SK-N-SH (cell line): ENCODE results near the gene STRBP. TPM values are rescaled to one million over a fixed set of nuclear protein-coding genes. Genes with fewer than 3 reads are reported as not detected.

Experiments
- CTCF ChIA-PET: fragments of 300-600, 350-600 bp; formaldehyde crosslinking; extraction: SDS; loops from one replicate; lab custom pipeline; 2021; lab: Yijun Ruan, JAX
- POLR2A ChIA-PET: fragments of 350-600 bp; sonication (Branson Sonifier 250); formaldehyde crosslinking; extraction: SDS; loops from one replicate; lab custom pipeline; 2020; ENCODE audit warnings: antibody characterized with exemption, inconsistent platforms; lab: Yijun Ruan, JAX
- DNase-seq: peaks from one replicate; pipeline ENCODE4 v3.0.0; 2012
- H2AFZ ChIP-seq: fragments of 200-600 bp; sonication (generic); 2 replicates; pipeline ENCODE4 v1.8.1; 2016; ENCODE audit warnings: antibody characterized with exemption, mild to moderate bottlenecking, low read depth
- H3F3A ChIP-seq: fragments of 200-600 bp; sonication (generic); replicated peaks from 2 replicates; pipeline ENCODE3; 2016; ENCODE audit warnings: antibody characterized with exemption, mild to moderate bottlenecking; ENCODE audit not compliant: insufficient read depth
- H3K27ac ChIP-seq, 2 experiments: fragments of 200-500 bp in 1 of 2; fragments of 200-600 bp in 1 of 2; sonication (Bioruptor generic) in 1 of 2; sonication (generic), shearing (Covaris generic) in 1 of 2; 2 replicates each; pipeline versions ENCODE4 v1.5.1 to v1.6.1; 2014 to 2016; ENCODE audit warnings: low read depth in 2 of 2, inconsistent platforms in 1 of 2, low read length in 1 of 2, mild to moderate bottlenecking in 1 of 2, mixed read lengths in 1 of 2
- H3K27me3 ChIP-seq: fragments of 200-600 bp; sonication (generic), shearing (Covaris generic); 2 replicates; pipeline ENCODE4 v1.6.1; 2016; ENCODE audit warnings: mixed run types; ENCODE audit not compliant: insufficient read depth
- H3K36me3 ChIP-seq, 2 experiments: fragments of 200-500 bp in 1 of 2; fragments of 200-600 bp in 1 of 2; sonication (Bioruptor generic) in 1 of 2; sonication (generic) in 1 of 2; replicated peaks in 1 of 2; 2 replicates each; pipeline versions ENCODE3 to v1.5.1; 2014 to 2016; ENCODE audit warnings: low read length in 1 of 2, mild to moderate bottlenecking in 1 of 2; ENCODE audit not compliant: insufficient read depth in 2 of 2, control insufficient read depth in 1 of 2
- H3K4me1 ChIP-seq, 2 experiments: fragments of 200-500 bp in 1 of 2; fragments of 200-600 bp in 1 of 2; sonication (Bioruptor generic) in 1 of 2; sonication (generic), shearing (Covaris generic) in 1 of 2; 2 replicates each; pipeline versions ENCODE4 v1.5.1 to v1.6.1; 2014 to 2016; ENCODE audit warnings: low read depth in 1 of 2, low read length in 1 of 2, mixed run types in 1 of 2; ENCODE audit not compliant: insufficient read depth in 2 of 2, control insufficient read depth in 1 of 2
- H3K4me2 ChIP-seq: fragments of 200-600 bp; sonication (generic), shearing (Covaris generic); 2 replicates; pipeline ENCODE4 v1.6.1; 2017; ENCODE audit warnings: mixed run types
- H3K4me3 ChIP-seq, 2 experiments: fragments of 200-500 bp in 1 of 2; fragments of 200-600 bp in 1 of 2; sonication (Bioruptor generic) in 1 of 2; sonication (generic), shearing (Covaris generic) in 1 of 2; 2 replicates each; pipeline versions ENCODE4 v1.5.1 to v1.8.1; 2014 to 2016; ENCODE audit warnings: low read depth in 2 of 2, inconsistent platforms in 1 of 2, low read length in 1 of 2, mild to moderate bottlenecking in 1 of 2, mixed read lengths in 1 of 2, moderate library complexity in 1 of 2
- H3K79me2 ChIP-seq: fragments of 200-600 bp; sonication (generic); 2 replicates; pipeline ENCODE4 v1.8.1; 2017; ENCODE audit warnings: mild to moderate bottlenecking; ENCODE audit not compliant: insufficient read depth
- H3K9ac ChIP-seq: fragments of 200-600 bp; sonication (generic); 2 replicates; pipeline ENCODE4 v1.6.1; 2017; ENCODE audit warnings: mixed run types
- H3K9me2 ChIP-seq: fragments of 200-600 bp; sonication (generic); 2 replicates; pipeline ENCODE4 v1.6.1; 2017; ENCODE audit warnings: mixed run types
- H3K9me3 ChIP-seq: fragments of 200-600 bp; sonication (generic); 2 replicates; pipeline ENCODE4 v1.6.1; 2017; ENCODE audit warnings: mixed run types, mild to moderate bottlenecking, moderate library complexity
- H4K20me1 ChIP-seq: fragments of 200-600 bp; sonication (generic); 2 replicates; pipeline ENCODE4 v1.6.1; 2017; ENCODE audit warnings: mild to moderate bottlenecking, mixed run types; ENCODE audit not compliant: insufficient read depth
- CTCF ChIP-seq: fragments of 200-600 bp; sonication (generic); IDR thresholded peaks from 2 replicates; pipeline ENCODE4 v1.6.1; 2017; ENCODE audit warnings: antibody characterized with exemption, mild to moderate bottlenecking, moderate library complexity
- ELF1 ChIP-seq: IDR thresholded peaks from 2 replicates; pipeline ENCODE4 v1.4.0; 2012
- FOXJ3 ChIP-seq: sonication (generic); formaldehyde crosslinking; IDR thresholded peaks from 2 replicates; pipeline ENCODE4 v1.5.1; 2020; ENCODE audit warnings: mild to moderate bottlenecking, missing genetic modification reagents
- FOXM1 ChIP-seq: IDR thresholded peaks from 2 replicates; pipeline ENCODE4 v1.4.0; 2012; ENCODE audit warnings: low read depth, mild to moderate bottlenecking
- GABPA ChIP-seq: IDR thresholded peaks from 2 replicates; pipeline ENCODE4 v1.4.0; 2012; ENCODE audit warnings: low read depth, mild to moderate bottlenecking
- JUND ChIP-seq: IDR thresholded peaks from 2 replicates; pipeline ENCODE4 v1.4.0; 2012
- MAX ChIP-seq: IDR thresholded peaks from 2 replicates; pipeline ENCODE4 v1.4.0; 2012; ENCODE audit warnings: low read depth
- NFIC ChIP-seq: IDR thresholded peaks from 2 replicates; pipeline ENCODE4 v1.4.0; 2012; ENCODE audit warnings: borderline replicate concordance
- POLR2AphosphoS5 ChIP-seq: IDR thresholded peaks from 2 replicates; pipeline ENCODE4 v1.6.1; 2012; ENCODE audit warnings: low read depth, low read length
- RCOR1 ChIP-seq: fragments of 150-350 bp; IDR thresholded peaks from 2 replicates; pipeline ENCODE4 v1.6.1; 2017; ENCODE audit warnings: antibody characterized with exemption, low read length
- REST ChIP-seq: IDR thresholded peaks from 2 replicates; pipeline ENCODE4 v1.6.1; 2012; ENCODE audit warnings: mild to moderate bottlenecking, low read depth, low read length, moderate library complexity
- SIN3A ChIP-seq: IDR thresholded peaks from 2 replicates; pipeline ENCODE4 v1.6.1; 2012; ENCODE audit warnings: low read depth, mild to moderate bottlenecking, low read length, moderate library complexity, borderline replicate concordance
- TAF1 ChIP-seq: IDR thresholded peaks from 2 replicates; pipeline ENCODE4 v1.6.1; 2012; ENCODE audit warnings: low read depth, mild to moderate bottlenecking, low read length, moderate library complexity, borderline replicate concordance
- USF2 ChIP-seq: fragments of 150-350 bp; IDR thresholded peaks from 2 replicates; pipeline ENCODE4 v1.6.1; 2017; ENCODE audit warnings: antibody characterized with exemption, low read length, low read depth, borderline replicate concordance
- YY1 ChIP-seq: IDR thresholded peaks from 2 replicates; pipeline ENCODE4 v1.4.0; 2012; ENCODE audit warnings: low read depth, mild to moderate bottlenecking
- WGBS: methylation state at CpG from one replicate; pipeline ENCODE4 v1.1.6; 2017; ENCODE audit warnings: low lambda C conversion rate; 5-methylcytosine and 5-hydroxymethylcytosine counted together
- polyA plus RNA-seq, 3 experiments: library from polyadenylated mRNA; depleted of rRNA; stranded (reverse); fragments of >200 nt; gene quantifications; 2 replicates each; pipeline ENCODE4 v1.2.3, GENCODE V29; 2012

STRBP gene
- polyA plus RNA-seq, 1 of the 3 experiments (the other 2 are of a cell fraction): 5.9 TPM

GRCh38 chr9:123164285-123164684, 104.1 kb downstream of the STRBP start:
- Histone ChIP-seq H3K4me1 (no peaks in the 10 kb centered on the region; a peak in 1 of 4 replicates), H3K4me3 (no peak overlapping the region), H3K4me2 (no peak overlapping the region), H3K9ac (no peak overlapping the region), H3K9me2 (no peaks in the 10 kb centered on the region), H3F3A (no peaks in the 10 kb centered on the region), H3K27ac (no peak overlapping the region), H2AFZ (no peak overlapping the region), H3K79me2 (no peaks in the 10 kb centered on the region), H3K9me3 (no peaks in the 10 kb centered on the region), H3K27me3 (no peaks in the 10 kb centered on the region), H4K20me1 (no peaks in the 10 kb centered on the region), H3K36me3 (no peaks in the 10 kb centered on the region)
- POLR2A ChIA-PET: no interaction called here
- CTCF ChIA-PET: interaction anchor here (1.1 to 1.5 kb wide), 2 partner anchors 19 kb away, joined by 3 to 4 read pairs; no protein-coding TSS in a partner anchor
- no peak for DNase-seq
- WGBS: 96% methylated on average over 2 of the region's 2 CpGs
- TF ChIP-seq CTCF (no peak), JUND (no peak), USF2 (no peak), YY1 (no peak), FOXJ3 (CRISPR knock-in tag) (no peak), SIN3A (no peak), TAF1 (no peak), RCOR1 (no peak), MAX (no peak), GABPA (no peak), NFIC (no peak), POLR2AphosphoS5 (no peak), ELF1 (no peak), REST (no peak), FOXM1 (no peak)
- TF ChIP-seq, all 33 proteins: peak for 0
